GM15510 (cell line): ENCODE measurements around the gene ATG2B.

Experiments
- POLR2A ChIP-seq: IDR thresholded peaks from 3 replicates; pipeline ENCODE4 v1.6.1; 2011; ENCODE audit warnings: borderline replicate concordance; ENCODE audit not compliant: insufficient read length; ENCODE audit errors: extremely low read depth

Gene ATG2B

GRCh38 chr14:96352708-96353107, 10.4 kb downstream of the ATG2B start:
- TF ChIP-seq POLR2A: no peak

GRCh38 chr14:96351986-96352385, 11.2 kb downstream of the ATG2B start:
- no peak for TF ChIP-seq POLR2A

GRCh38 chr14:96349286-96350075, 13.7 kb downstream of the ATG2B start:
- no peak for TF ChIP-seq POLR2A

DNA sequence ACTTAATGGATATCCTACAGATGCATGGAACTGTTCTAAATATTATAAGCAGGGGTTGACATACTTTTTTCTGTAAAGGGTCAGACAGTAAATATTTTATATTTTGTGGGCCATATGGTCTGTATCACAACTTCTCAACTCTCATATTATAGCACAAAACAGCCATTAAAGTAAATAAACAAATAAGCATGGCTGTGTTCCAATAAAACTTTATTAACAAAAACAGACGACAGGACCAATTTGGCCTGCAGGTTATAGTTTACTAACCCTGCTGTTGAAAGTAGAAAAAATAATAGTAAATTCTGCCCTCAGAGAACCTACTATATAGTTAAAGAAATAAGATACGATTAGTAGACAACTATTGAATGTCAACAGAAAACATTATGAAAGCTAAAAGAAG, 17.5 kb downstream of the ATG2B start:
- TF ChIP-seq POLR2A: no peak

- TF ChIP-seq POLR2A: no peak
Measured at GRCh38 chr14:96341323-96341722, 21.8 kb downstream of the ATG2B start.

- no peak for TF ChIP-seq POLR2A
Measured at GRCh38 chr14:96338551-96338950, 24.6 kb downstream of the ATG2B start.

- no peak for TF ChIP-seq POLR2A
Measured at GRCh38 chr14:96324219-96324618, 38.9 kb downstream of the ATG2B start.

- no peak for TF ChIP-seq POLR2A
Measured at GRCh38 chr14:96320605-96321004, 42.5 kb downstream of the ATG2B start.

DNA sequence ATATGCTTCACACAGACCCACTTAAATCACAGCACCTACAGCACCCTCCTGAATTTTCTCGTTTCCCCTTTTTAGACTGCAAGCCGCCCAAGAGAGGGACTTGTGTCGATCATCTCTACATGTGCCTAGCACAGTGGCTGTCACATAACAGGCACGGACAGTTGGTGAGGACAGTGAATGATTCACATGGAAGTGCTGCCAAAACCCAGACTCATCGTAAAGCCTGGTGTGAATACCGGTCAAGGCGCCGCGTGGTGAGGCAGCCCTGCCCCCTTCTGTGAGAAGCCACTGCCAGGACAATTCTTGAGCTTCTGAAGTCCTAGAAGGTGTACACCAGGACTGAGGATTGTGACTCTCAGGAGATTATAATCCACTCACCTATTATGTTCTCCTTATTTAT, 44.3 kb downstream of the ATG2B start:
- TF ChIP-seq POLR2A: no peak

DNA sequence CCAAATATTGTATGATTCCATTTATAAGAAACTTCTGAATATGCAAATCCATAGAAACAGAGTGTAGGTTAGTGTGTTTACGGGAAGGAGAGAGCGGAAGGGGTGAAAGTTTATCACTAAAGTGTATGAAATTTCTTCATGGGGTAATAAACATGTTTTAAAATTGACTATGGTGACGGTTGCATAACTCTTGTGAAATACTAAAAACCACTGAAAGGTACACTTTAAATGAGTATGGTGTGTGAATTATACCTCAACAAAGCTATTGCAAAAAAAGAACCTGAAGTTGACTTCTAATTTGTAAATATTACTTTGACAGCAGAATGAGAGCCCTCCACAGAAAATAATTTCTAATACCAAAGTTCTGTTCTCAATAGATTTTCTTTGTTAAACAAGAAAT, 47.1 kb downstream of the ATG2B start:
- TF ChIP-seq POLR2A: no peak

GRCh38 chr14:96310906-96311305, 52.2 kb downstream of the ATG2B start:
- no peak for TF ChIP-seq POLR2A

GRCh38 chr14:96309896-96310330, 53.2 kb downstream of the ATG2B start:
- no peak for TF ChIP-seq POLR2A

DNA sequence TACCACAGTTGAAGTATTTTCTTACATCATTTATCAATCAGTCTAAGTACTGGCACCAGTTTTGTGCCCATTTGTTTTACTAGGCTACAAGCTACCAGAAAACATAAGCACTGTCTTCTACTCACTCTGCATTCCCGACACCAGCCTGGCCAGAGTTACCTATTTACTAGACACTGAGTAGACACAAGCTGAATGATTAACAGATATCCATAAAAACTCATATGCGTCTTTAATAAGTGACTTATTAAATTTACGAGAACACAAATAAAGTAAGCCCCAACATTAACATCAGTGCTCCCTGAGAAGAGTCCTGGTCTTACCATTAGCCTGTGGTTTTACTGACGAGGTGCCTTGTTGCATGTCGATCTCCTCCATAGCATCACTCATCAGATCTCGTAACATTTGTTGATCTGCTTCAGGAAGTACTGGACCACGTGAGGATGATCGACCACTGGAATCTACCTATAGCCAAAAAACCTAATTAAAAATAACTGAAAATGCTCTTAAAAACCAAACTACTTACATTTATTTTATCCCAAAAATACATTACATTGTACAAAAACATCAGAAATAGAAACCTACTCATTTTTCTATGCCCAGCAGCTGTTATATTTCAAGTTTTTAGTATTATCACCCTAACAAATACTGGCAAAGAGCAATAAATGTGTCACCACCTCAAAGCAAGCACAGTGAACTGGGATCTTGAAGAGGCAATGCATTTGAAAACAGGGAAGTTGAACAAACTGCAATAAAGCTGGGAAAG, 53.8 kb downstream of the ATG2B start:
- no peak for TF ChIP-seq POLR2A

DNA sequence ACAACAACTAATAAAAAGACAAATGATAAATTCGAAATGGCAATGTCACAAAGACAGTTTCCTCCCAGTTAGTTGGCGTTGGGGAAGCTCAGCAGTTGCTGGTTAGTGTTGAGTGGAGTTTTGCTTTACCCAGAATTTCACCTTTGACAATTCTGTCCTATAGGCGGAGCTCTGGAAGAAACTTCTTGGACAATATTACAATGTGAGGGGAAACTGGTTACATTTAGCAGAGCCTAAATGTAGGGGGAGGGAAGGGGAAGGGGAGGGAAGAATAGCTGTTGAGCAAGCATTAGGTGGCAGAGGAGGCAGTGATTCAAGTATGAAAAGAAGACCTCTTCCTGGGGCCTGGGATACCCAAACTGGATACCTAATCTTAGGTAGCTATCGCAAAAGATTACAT, 55.7 kb downstream of the ATG2B start:
- TF ChIP-seq POLR2A: no peak

GRCh38 chr14:96304956-96305355, 58.2 kb downstream of the ATG2B start:
- TF ChIP-seq POLR2A: no peak

GRCh38 chr14:96303981-96304380, 59.2 kb downstream of the ATG2B start:
- TF ChIP-seq POLR2A: no peak

DNA sequence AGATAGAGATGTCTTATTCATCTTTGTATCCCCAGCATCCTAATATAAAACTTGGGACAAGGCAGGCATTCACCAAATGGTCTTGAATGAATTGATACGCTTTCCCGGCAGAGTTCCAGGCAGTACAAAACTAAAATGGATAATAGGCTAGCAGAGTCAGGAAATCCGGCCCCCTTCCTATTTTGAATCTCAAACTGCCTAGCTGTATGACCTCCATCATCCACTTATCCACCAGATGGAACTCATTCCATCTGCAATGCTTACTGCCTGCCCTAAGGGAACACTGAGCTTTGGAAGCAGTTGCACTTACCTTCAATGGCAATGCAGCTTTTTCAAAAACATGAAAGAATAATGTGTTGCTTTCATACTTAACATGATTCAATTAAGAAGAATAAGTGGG, 63.7 kb downstream of the ATG2B start:
- no peak for TF ChIP-seq POLR2A

- TF ChIP-seq POLR2A: no peak
Measured at GRCh38 chr14:96297997-96298515, 65.1 kb downstream of the ATG2B start.
